Spinal cord (tissue), 10 donors: ENCODE measurements around the gene FBXW11. TPM values are rescaled to one million over a fixed set of nuclear protein-coding genes. Genes with fewer than 3 reads are reported as not detected.

Source experiments
- DNase-seq, 6 donors: peaks; one replicate each; pipeline versions ENCODE4 v3.0.0 to v3.0.0-alpha.2; 2013 to 2015; ENCODE audit warnings: low spot score in 6 of 6, low read depth in 4 of 6
- H3K27ac ChIP-seq: one replicate; pipeline ENCODE4 v1.5.1; 2013; ENCODE audit warnings: low read depth, low read length, control low read depth
- H3K27me3 ChIP-seq: one replicate; pipeline ENCODE4 v1.6.1; 2013; ENCODE audit warnings: low read length; ENCODE audit not compliant: control insufficient read depth, insufficient read depth
- H3K36me3 ChIP-seq: one replicate; pipeline ENCODE4 v1.6.1; 2013; ENCODE audit warnings: low read length; ENCODE audit not compliant: control insufficient read depth, insufficient read depth
- H3K4me1 ChIP-seq: one replicate; pipeline ENCODE4 v1.6.1; 2013; ENCODE audit warnings: low read length; ENCODE audit not compliant: control insufficient read depth, insufficient read depth
- H3K4me3 ChIP-seq: one replicate; pipeline ENCODE4 v1.5.1; 2013; ENCODE audit warnings: low read depth, low read length, control low read depth
- H3K9me3 ChIP-seq: one replicate; pipeline ENCODE4 v1.6.1; 2013; ENCODE audit warnings: low read length; ENCODE audit not compliant: control insufficient read depth, insufficient read depth
- WGBS: methylation state at CpG from one replicate; pipeline ENCODE4 v1.1.5; 2013; ENCODE audit warnings: missing lambda C conversion rate; ENCODE audit not compliant: insufficient coverage; 5-methylcytosine and 5-hydroxymethylcytosine counted together
- polyA plus RNA-seq, 2 donors: library from polyadenylated mRNA; unstranded; fragments of 120-200 nt; gene quantifications; one replicate each; pipeline ENCODE4 v1.2.1, GENCODE V29; 2013; ENCODE audit not compliant: insufficient read length in 2 of 2
- total RNA-seq, 2 donors: library from RNA; depleted of rRNA in 1 of 2; stranded (reverse); fragments of 120-200 nt in 1 of 2; fragments of >200 nt in 1 of 2; gene quantifications; one replicate each; pipeline versions ENCODE4 v1.2.3 to v1.2.4, GENCODE V29; 2013 to 2014
- donor health status: healthy.

Gene FBXW11
- total and polyA plus RNA-seq, 4 donors = 72.1 to 135 (median 87.1) TPM

- Histone ChIP-seq H3K4me3 (no peak overlapping the region), H3K36me3 (peaks cover 35% of the 10 kb centered on the region), H3K4me1 (peaks cover 10% of the 10 kb centered on the region), H3K9me3 (no peaks in the 10 kb centered on the region), H3K27me3 (no peaks in the 10 kb centered on the region), H3K27ac (no peak overlapping the region)
- no peak for DNase-seq
- 87% methylated on average over 12 of the region's 12 CpGs for WGBS
These were observed 42.2 kb upstream of the FBXW11 start for GRCh38 chr5:172048539-172049101.

GRCh38 chr5:172048170-172048422, 41.7 kb upstream of the FBXW11 start:
- no peak overlapping the region for H3K4me3 ChIP-seq
- no peak for DNase-seq
- no peaks in the 10 kb centered on the region for H3K27me3 ChIP-seq
- peaks cover 34% of the 10 kb centered on the region for H3K36me3 ChIP-seq
- H3K4me1 ChIP-seq = peaks cover 10% of the 10 kb centered on the region
- H3K27ac ChIP-seq = no peak overlapping the region
- WGBS = 100% methylated on average over 1 of the region's 1 CpG
- H3K9me3 ChIP-seq = no peaks in the 10 kb centered on the region

DNA sequence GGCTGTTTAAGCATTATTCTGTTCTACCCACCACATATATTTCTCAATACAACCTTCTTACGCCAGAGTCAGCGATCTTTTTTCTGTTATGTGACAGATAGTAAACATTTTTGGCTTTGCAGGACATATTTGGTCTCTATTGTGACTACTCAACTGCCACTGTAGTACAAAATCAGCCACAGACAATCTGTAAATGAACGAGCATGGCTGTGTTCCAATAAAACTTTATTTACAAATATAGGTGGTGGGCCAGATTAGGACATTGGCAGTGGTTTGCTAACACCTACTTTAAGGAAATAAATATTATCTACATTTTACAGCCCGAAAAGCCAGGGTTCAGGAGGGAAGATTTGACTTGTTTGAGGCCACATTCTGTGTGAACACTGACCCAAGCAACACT, 40.2 kb upstream of the FBXW11 start:
- WGBS = 100% methylated on average over 1 of the region's 4 CpGs

DNA sequence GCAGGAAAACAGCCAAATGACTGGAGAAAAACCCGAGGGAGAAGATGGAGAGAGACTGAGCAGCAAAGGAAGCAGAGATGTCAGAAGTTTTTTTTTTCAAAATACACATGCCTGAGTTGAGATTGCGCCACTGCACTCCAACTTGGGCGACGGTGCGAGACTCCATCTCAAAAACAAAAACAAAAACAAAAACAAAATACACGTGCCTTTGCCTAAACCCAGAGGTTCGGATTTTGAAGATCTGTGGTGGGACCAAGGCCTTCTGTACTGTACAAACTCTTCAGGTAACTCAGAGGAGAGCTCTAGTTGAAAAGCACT, 38.8 kb upstream of the FBXW11 start:
- Histone ChIP-seq H3K27me3 (no peaks in the 10 kb centered on the region), H3K36me3 (peaks cover 21% of the 10 kb centered on the region), H3K4me1 (peaks cover 10% of the 10 kb centered on the region), H3K4me3 (no peak overlapping the region), H3K27ac (no peak overlapping the region), H3K9me3 (no peaks in the 10 kb centered on the region)
- WGBS = 83% methylated on average over 2 of the region's 7 CpGs
- DNase-seq = no peak

More for the DNA sequence above, 40.2 kb upstream of the FBXW11 start:
- Histone ChIP-seq H3K9me3 (no peaks in the 10 kb centered on the region), H3K36me3 (peaks cover 27% of the 10 kb centered on the region), H3K27me3 (no peaks in the 10 kb centered on the region), H3K27ac (no peak overlapping the region), H3K4me1 (peaks cover 10% of the 10 kb centered on the region), H3K4me3 (no peak overlapping the region)
- no peak for DNase-seq

- WGBS = 85% methylated on average over 8 of the region's 14 CpGs
- Histone ChIP-seq H3K27ac (no peak overlapping the region), H3K4me3 (no peak overlapping the region), H3K4me1 (peaks cover 10% of the 10 kb centered on the region), H3K9me3 (no peaks in the 10 kb centered on the region), H3K36me3 (peaks cover 19% of the 10 kb centered on the region), H3K27me3 (no peaks in the 10 kb centered on the region)
- DNase-seq = no peak
These were observed 38.3 kb upstream of the FBXW11 start for GRCh38 chr5:172044631-172045314.

DNA sequence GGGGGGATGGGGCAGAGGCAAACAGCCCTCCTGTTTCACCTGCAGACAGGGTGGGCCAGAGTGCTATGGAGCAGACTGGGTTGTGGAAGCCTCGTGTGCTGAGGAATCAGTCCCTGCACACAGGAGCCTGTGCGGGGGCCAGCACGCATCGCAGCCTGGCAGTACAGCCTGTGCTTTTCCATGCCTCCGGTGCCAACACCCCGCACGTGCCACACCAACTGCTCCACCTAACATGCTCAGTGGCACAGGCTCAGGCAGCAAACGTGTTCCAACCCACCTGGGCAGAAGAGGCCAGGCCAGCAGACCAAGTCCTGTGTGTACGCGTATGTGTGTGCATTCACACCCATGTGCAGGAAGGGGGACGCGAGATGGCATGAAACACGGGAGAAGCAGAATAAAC, 37.4 kb upstream of the FBXW11 start:
- H3K4me3 ChIP-seq = no peak overlapping the region
- H3K9me3 ChIP-seq = no peaks in the 10 kb centered on the region
- 89% methylated on average over 10 of the region's 13 CpGs for WGBS
- H3K4me1 ChIP-seq = peaks cover 10% of the 10 kb centered on the region
- peaks cover 19% of the 10 kb centered on the region for H3K36me3 ChIP-seq
- no peaks in the 10 kb centered on the region for H3K27me3 ChIP-seq
- DNase-seq = peak in 1 of 6 donors; percentile 52
- H3K27ac ChIP-seq = no peak overlapping the region

GRCh38 chr5:172042183-172042582, 35.7 kb upstream of the FBXW11 start:
- DNase-seq = no peak
- H3K36me3 ChIP-seq = peaks cover 15% of the 10 kb centered on the region
- H3K4me1 ChIP-seq = peaks cover 10% of the 10 kb centered on the region
- H3K27me3 ChIP-seq = no peaks in the 10 kb centered on the region
- no peak overlapping the region for H3K4me3 ChIP-seq
- H3K9me3 ChIP-seq = no peaks in the 10 kb centered on the region
- WGBS = 92% methylated on average over 13 of the region's 13 CpGs
- H3K27ac ChIP-seq = no peak overlapping the region

- no peaks in the 10 kb centered on the region for H3K36me3 ChIP-seq
- no peaks in the 10 kb centered on the region for H3K4me1 ChIP-seq
- H3K27me3 ChIP-seq = no peaks in the 10 kb centered on the region
- no peak overlapping the region for H3K27ac ChIP-seq
- no peaks in the 10 kb centered on the region for H3K9me3 ChIP-seq
- H3K4me3 ChIP-seq = no peak overlapping the region
- 89% methylated on average over 3 of the region's 3 CpGs for WGBS
- DNase-seq = no peak
These were observed 31.7 kb upstream of the FBXW11 start for GRCh38 chr5:172038167-172038566.

- Histone ChIP-seq H3K27me3 (no peaks in the 10 kb centered on the region), H3K36me3 (no peaks in the 10 kb centered on the region), H3K4me1 (no peaks in the 10 kb centered on the region), H3K9me3 (peaks cover 5% of the 10 kb centered on the region), H3K4me3 (no peak overlapping the region), H3K27ac (no peak overlapping the region)
- WGBS = 29% methylated on average over 2 of the region's 2 CpGs
- DNase-seq = no peak
These were observed 28.6 kb upstream of the FBXW11 start for GRCh38 chr5:172035049-172035448.

DNA sequence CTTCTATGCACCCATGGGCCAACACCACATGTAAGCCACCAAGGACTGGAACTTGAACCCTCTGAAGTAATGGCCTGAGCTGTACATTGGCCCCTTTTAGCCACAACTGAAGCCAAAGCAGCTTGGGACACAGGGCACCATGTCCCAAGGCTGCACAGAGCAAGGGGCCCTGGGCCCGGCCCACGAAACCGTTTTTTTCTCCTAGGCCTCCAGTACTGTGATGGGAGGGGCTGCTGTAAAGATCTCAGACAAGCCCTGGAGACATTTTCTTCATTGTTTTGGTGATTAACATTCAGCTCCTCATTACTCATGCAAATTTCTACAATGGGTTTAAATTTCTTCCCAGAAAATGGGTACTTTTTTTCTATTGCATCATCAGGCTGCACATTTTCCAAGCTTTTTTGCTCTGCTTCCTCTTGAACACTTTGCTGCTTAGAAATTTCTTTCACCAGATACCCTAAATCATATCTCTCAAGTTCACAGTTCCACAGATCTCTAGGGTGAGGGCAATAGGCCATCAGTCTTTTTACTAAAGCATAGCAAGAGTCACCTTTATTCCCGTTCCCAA, 25.5 kb upstream of the FBXW11 start:
- WGBS = 90% methylated on average over 2 of the region's 4 CpGs

More for the DNA sequence above, 25.5 kb upstream of the FBXW11 start:
- no peak overlapping the region for H3K27ac ChIP-seq
- H3K36me3 ChIP-seq = no peaks in the 10 kb centered on the region
- no peak overlapping the region for H3K4me3 ChIP-seq
- H3K4me1 ChIP-seq = no peaks in the 10 kb centered on the region
- no peaks in the 10 kb centered on the region for H3K27me3 ChIP-seq
- H3K9me3 ChIP-seq = peaks cover 5% of the 10 kb centered on the region
- DNase-seq = no peak
